ENCODE measurements around the gene NCAPD3.

The NCAPD3 gene

GRCh38 chr11:134252346-134253187 lies 28.8 kb upstream of the NCAPD3 start:
- no peak for DNase-seq

- DNase-seq: no peak
These were observed 26.9 kb upstream of the NCAPD3 start for GRCh38 chr11:134250675-134251074.

- DNase-seq: no peak
These were observed 26.5 kb upstream of the NCAPD3 start for GRCh38 chr11:134250246-134250645.

- DNase-seq: no peak
These were observed 25.2 kb upstream of the NCAPD3 start for GRCh38 chr11:134248910-134249480.

GRCh38 chr11:134246678-134247077 lies 22.9 kb upstream of the NCAPD3 start:
- DNase-seq: no peak

GRCh38 chr11:134246100-134246499 lies 22.3 kb upstream of the NCAPD3 start:
- no peak for DNase-seq

GRCh38 chr11:134245434-134245833 lies 21.7 kb upstream of the NCAPD3 start:
- DNase-seq: no peak

GRCh38 chr11:134244593-134244992 lies 20.8 kb upstream of the NCAPD3 start:
- DNase-seq: no peak

GRCh38 chr11:134243913-134244312 lies 20.1 kb upstream of the NCAPD3 start:
- no peak for DNase-seq

GRCh38 chr11:134242376-134242775 lies 18.6 kb upstream of the NCAPD3 start:
- no peak for DNase-seq

GRCh38 chr11:134240592-134240991 lies 16.8 kb upstream of the NCAPD3 start:
- no peak for DNase-seq

- DNase-seq: no peak
These were observed 15.2 kb upstream of the NCAPD3 start for GRCh38 chr11:134238956-134239355.

GRCh38 chr11:134237557-134237922 lies 13.8 kb upstream of the NCAPD3 start:
- no peak for DNase-seq

GRCh38 chr11:134236834-134237556 lies 13.2 kb upstream of the NCAPD3 start:
- no peak for DNase-seq

- no peak for DNase-seq
These were observed 11.6 kb upstream of the NCAPD3 start for GRCh38 chr11:134235399-134235798.

- no peak for DNase-seq
These were observed 10.0 kb upstream of the NCAPD3 start for GRCh38 chr11:134233729-134234179.

- DNase-seq: no peak
These were observed 8.3 kb upstream of the NCAPD3 start for GRCh38 chr11:134231958-134232659.

- DNase-seq: no peak
These were observed 6.6 kb upstream of the NCAPD3 start for GRCh38 chr11:134230339-134230738.

- DNase-seq: no peak
These were observed 5.5 kb upstream of the NCAPD3 start for GRCh38 chr11:134229126-134229790.

GRCh38 chr11:134228625-134229024 lies 4.9 kb upstream of the NCAPD3 start:
- no peak for DNase-seq

- no peak for DNase-seq
These were observed 3.1 kb upstream of the NCAPD3 start for GRCh38 chr11:134226806-134227325.

Measured in right hindlimb (tissue), 1 donor.